ENCODE data around the gene TRAF4. TPM values are rescaled to one million over a fixed set of nuclear protein-coding genes. Genes with fewer than 3 reads are reported as not detected.
A peak's percentile ranks its signal among the peaks of the same experiment; 100 is the strongest.

Gene TRAF4
- polyA plus RNA-seq, 1 experiment, result 55.6 TPM

GRCh38 chr17:28744104-28744971 is 527 bp downstream of the TRAF4 start:
- H3K4me3 ChIP-seq (ENCODE audit: low read depth, low read length), result peak overlapping the region; percentile 86
- no peak for DNase-seq (ENCODE audit: low read depth)
- CTCF ChIA-PET, result interaction anchor here (0.9 to 18.7 kb wide), 4 partner anchors 15 to 436 kb away, joined by 3 to 416 read pairs (median 49); partner anchors contain the start of genes MYO18A, NEK8 and TLCD1
- H3K36me3 ChIP-seq (ENCODE audit: control insufficient read depth, insufficient read depth, low read length), result peaks cover 20% of the 10 kb centered on the region
- POLR2A ChIA-PET, result no interaction called here
- H3K27me3 ChIP-seq (ENCODE audit: control insufficient read depth, insufficient read depth, low read length), result no peaks in the 10 kb centered on the region
- TF ChIP-seq, protein P1, sequence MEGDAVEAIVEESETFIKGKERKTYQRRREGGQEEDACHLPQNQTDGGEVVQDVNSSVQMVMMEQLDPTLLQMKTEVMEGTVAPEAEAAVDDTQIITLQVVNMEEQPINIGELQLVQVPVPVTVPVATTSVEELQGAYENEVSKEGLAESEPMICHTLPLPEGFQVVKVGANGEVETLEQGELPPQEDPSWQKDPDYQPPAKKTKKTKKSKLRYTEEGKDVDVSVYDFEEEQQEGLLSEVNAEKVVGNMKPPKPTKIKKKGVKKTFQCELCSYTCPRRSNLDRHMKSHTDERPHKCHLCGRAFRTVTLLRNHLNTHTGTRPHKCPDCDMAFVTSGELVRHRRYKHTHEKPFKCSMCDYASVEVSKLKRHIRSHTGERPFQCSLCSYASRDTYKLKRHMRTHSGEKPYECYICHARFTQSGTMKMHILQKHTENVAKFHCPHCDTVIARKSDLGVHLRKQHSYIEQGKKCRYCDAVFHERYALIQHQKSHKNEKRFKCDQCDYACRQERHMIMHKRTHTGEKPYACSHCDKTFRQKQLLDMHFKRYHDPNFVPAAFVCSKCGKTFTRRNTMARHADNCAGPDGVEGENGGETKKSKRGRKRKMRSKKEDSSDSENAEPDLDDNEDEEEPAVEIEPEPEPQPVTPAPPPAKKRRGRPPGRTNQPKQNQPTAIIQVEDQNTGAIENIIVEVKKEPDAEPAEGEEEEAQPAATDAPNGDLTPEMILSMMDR (IDR thresholded peaks at IDR 0.05; ENCODE audit: insufficient read depth, low read depth, low read length), result no peak

- TF ChIP-seq, protein P1 (IDR thresholded peaks at IDR 0.05; ENCODE audit: insufficient read depth, low read depth, low read length), result no peak
- Histone ChIP-seq H3K27me3 (ENCODE audit: control insufficient read depth, insufficient read depth, low read length) (no peaks in the 10 kb centered on the region), H3K4me3 (ENCODE audit: low read depth, low read length) (peak overlapping the region; percentile 86), H3K36me3 (ENCODE audit: control insufficient read depth, insufficient read depth, low read length) (peaks cover 24% of the 10 kb centered on the region)
- POLR2A ChIA-PET, result interaction anchor here (0.9 kb wide), 1 partner anchor 16 kb away, joined by 3 read pairs; the partner anchor contains the start of gene NEK8
- CTCF ChIA-PET, result interaction anchor here (0.8 to 18.7 kb wide), 4 partner anchors 12 to 208 kb away, joined by 3 to 416 read pairs (median 49); partner anchors contain the start of genes NEK8 and TLCD1
- DNase-seq (ENCODE audit: low read depth), result no peak
Measured at GRCh38 chr17:28744972-28745785, 1.4 kb downstream of the TRAF4 start.

- peak overlapping the region; percentile 86 for H3K4me3 ChIP-seq (ENCODE audit: low read depth, low read length)
- peaks cover 31% of the 10 kb centered on the region for H3K36me3 ChIP-seq (ENCODE audit: control insufficient read depth, insufficient read depth, low read length)
- ChIA-PET CTCF (interaction anchor here (0.8 to 18.7 kb wide), 4 partner anchors 11 to 207 kb away, joined by 3 to 416 read pairs (median 49); partner anchors contain the start of genes NEK8 and TLCD1), POLR2A (interaction anchor here (0.7 to 0.9 kb wide), 2 partner anchors 17 to 33 kb away, joined by 3 to 4 read pairs; partner anchors contain the start of gene NEK8)
- DNase-seq (ENCODE audit: low read depth), result no peak
- TF ChIP-seq, protein P1 (IDR thresholded peaks at IDR 0.05; ENCODE audit: insufficient read depth, low read depth, low read length), result no peak
- H3K27me3 ChIP-seq (ENCODE audit: control insufficient read depth, insufficient read depth, low read length), result no peaks in the 10 kb centered on the region
Measured at GRCh38 chr17:28745786-28746411, 2.1 kb downstream of the TRAF4 start.

DNA sequence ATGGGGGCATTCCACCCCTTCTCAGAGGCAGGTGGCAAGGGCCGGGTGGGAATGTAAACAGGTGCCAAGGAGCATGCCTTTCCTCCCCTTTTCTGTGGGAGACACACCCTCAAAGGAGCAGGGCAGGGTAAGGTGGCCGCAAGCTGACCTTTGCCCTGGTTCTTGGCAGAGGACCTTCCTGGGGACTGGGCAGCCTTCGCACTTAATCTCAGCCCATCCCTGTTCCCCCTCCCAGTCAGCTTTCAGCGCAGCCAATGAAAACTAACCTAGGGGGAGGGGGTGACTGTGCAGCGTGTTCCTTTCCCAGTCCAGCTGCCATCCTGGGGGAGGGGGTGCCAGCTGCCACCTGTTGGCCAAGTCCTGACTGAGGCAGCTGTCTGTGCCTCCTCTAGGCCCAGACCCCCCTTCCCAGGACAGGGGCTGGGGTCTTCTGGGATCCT is 2.8 kb downstream of the TRAF4 start:
- CTCF ChIA-PET, result interaction anchor here (11.0 to 18.7 kb wide), 2 partner anchors 16 to 18 kb away, joined by 95 to 416 read pairs; partner anchors contain the start of genes NEK8 and TLCD1
- POLR2A ChIA-PET, result interaction anchor here (0.7 kb wide), 1 partner anchor 34 kb away, joined by 4 read pairs; no protein-coding TSS in a partner anchor
- TF ChIP-seq, protein P1 (IDR thresholded peaks at IDR 0.05; ENCODE audit: insufficient read depth, low read depth, low read length), result no peak
- no peaks in the 10 kb centered on the region for H3K27me3 ChIP-seq (ENCODE audit: control insufficient read depth, insufficient read depth, low read length)
- H3K36me3 ChIP-seq (ENCODE audit: control insufficient read depth, insufficient read depth, low read length), result peaks cover 35% of the 10 kb centered on the region
- DNase-seq (ENCODE audit: low read depth), result no peak
- H3K4me3 ChIP-seq (ENCODE audit: low read depth, low read length), result no peak overlapping the region
